Measurements from ENCODE around the gene LRP1B. TPM values are rescaled to one million over a fixed set of nuclear protein-coding genes. Genes with fewer than 3 reads are reported as not detected.

Gene LRP1B
- total and polyA plus RNA-seq, 2 donors (not counting 1 experiment from before 2014, with no cell fraction given): under 0.01 to 0.01 TPM

- peak; percentile 3 to 28 for DNase-seq (ENCODE audit: low read depth in 2 of 2)
- H2AFZ ChIP-seq (ENCODE audit: low read length): no peak overlapping the region
- no peaks in the 10 kb centered on the region for H3K4me1 ChIP-seq (ENCODE audit: control insufficient read depth, extremely low read depth, insufficient read depth, low read length)
- H4K20me1 ChIP-seq (ENCODE audit: control insufficient read depth, extremely low read depth, insufficient read depth, low read length): no peaks in the 10 kb centered on the region
- no peaks in the 10 kb centered on the region for H3K9me3 ChIP-seq (ENCODE audit: control insufficient read depth, insufficient read depth, low read depth, low read length)
- no peaks in the 10 kb centered on the region for H3K27me3 ChIP-seq (ENCODE audit: control insufficient read depth, insufficient read depth, low read length)
- H3K79me2 ChIP-seq (ENCODE audit: control insufficient read depth, insufficient read depth, low read length): no peaks in the 10 kb centered on the region
- H3K36me3 ChIP-seq (ENCODE audit: control insufficient read depth, insufficient read depth, low read length): no peaks in the 10 kb centered on the region
- no peak overlapping the region for H3K4me3 ChIP-seq (replicated peaks in 1 of 4; ENCODE audit: control extremely low read depth in 1 of 4, insufficient read depth in 1 of 4, low read depth in 3 of 4, low read length in 4 of 4)
- H3K4me2 ChIP-seq (ENCODE audit: extremely low read depth, insufficient read depth, low read length): no peak overlapping the region
- no peak for TF ChIP-seq EZH2 (IDR thresholded peaks at IDR 0.05; ENCODE audit: low read length, missing control alignments)
- TF ChIP-seq, protein P1, sequence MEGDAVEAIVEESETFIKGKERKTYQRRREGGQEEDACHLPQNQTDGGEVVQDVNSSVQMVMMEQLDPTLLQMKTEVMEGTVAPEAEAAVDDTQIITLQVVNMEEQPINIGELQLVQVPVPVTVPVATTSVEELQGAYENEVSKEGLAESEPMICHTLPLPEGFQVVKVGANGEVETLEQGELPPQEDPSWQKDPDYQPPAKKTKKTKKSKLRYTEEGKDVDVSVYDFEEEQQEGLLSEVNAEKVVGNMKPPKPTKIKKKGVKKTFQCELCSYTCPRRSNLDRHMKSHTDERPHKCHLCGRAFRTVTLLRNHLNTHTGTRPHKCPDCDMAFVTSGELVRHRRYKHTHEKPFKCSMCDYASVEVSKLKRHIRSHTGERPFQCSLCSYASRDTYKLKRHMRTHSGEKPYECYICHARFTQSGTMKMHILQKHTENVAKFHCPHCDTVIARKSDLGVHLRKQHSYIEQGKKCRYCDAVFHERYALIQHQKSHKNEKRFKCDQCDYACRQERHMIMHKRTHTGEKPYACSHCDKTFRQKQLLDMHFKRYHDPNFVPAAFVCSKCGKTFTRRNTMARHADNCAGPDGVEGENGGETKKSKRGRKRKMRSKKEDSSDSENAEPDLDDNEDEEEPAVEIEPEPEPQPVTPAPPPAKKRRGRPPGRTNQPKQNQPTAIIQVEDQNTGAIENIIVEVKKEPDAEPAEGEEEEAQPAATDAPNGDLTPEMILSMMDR (conservative IDR thresholded peaks at IDR 0.05 in 1 of 2, IDR thresholded peaks at IDR 0.05 in 1 of 2; ENCODE audit: low read depth in 1 of 2, low read length in 2 of 2): no peak
- no peak overlapping the region for H3K9ac ChIP-seq (ENCODE audit: insufficient read depth, low read length)
- no peak overlapping the region for H3K27ac ChIP-seq (ENCODE audit: insufficient read depth, low read length)
Observed at GRCh38 chr2:141595316-141595920, 535.4 kb downstream of the LRP1B start.

DNA sequence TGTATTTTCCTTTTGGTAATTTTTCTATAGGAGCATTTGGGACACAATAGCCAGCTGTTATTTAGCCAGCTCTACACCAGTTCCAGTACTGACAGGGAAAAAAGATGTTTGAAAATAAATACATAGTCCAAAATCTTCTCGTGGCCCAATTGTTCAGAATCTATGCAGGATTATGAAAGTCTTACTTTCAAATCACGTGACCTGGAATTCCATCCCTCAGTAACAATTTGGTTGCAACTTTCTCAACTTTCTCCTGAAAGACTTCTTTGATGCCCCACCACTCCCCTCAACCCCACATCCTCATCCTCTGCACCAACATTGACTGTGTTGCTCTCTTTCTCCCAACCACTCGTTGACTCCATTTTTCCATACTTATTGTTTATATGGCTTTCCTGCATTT lies 539.0 kb downstream of the LRP1B start:
- DNase-seq (ENCODE audit: low read depth in 2 of 2): no peak
- no peaks in the 10 kb centered on the region for H4K20me1 ChIP-seq (ENCODE audit: control insufficient read depth, extremely low read depth, insufficient read depth, low read length)
- no peaks in the 10 kb centered on the region for H3K79me2 ChIP-seq (ENCODE audit: control insufficient read depth, insufficient read depth, low read length)
- H3K9me3 ChIP-seq (ENCODE audit: control insufficient read depth, insufficient read depth, low read depth, low read length): no peaks in the 10 kb centered on the region
- no peak overlapping the region for H3K4me3 ChIP-seq (replicated peaks in 1 of 4; ENCODE audit: control extremely low read depth in 1 of 4, insufficient read depth in 1 of 4, low read depth in 3 of 4, low read length in 4 of 4)
- no peak overlapping the region for H3K27ac ChIP-seq (ENCODE audit: insufficient read depth, low read length)
- no peak overlapping the region for H3K4me2 ChIP-seq (ENCODE audit: extremely low read depth, insufficient read depth, low read length)
- TF ChIP-seq, protein P1 (conservative IDR thresholded peaks at IDR 0.05 in 1 of 2, IDR thresholded peaks at IDR 0.05 in 1 of 2; ENCODE audit: low read depth in 1 of 2, low read length in 2 of 2): no peak
- TF ChIP-seq EZH2 (IDR thresholded peaks at IDR 0.05; ENCODE audit: low read length, missing control alignments): no peak
- no peak overlapping the region for H3K9ac ChIP-seq (ENCODE audit: insufficient read depth, low read length)
- no peaks in the 10 kb centered on the region for H3K27me3 ChIP-seq (ENCODE audit: control insufficient read depth, insufficient read depth, low read length)
- no peak overlapping the region for H2AFZ ChIP-seq (ENCODE audit: low read length)
- H3K4me1 ChIP-seq (ENCODE audit: control insufficient read depth, extremely low read depth, insufficient read depth, low read length): no peaks in the 10 kb centered on the region
- H3K36me3 ChIP-seq (ENCODE audit: control insufficient read depth, insufficient read depth, low read length): no peaks in the 10 kb centered on the region

- Histone ChIP-seq H3K4me2 (ENCODE audit: extremely low read depth, insufficient read depth, low read length) (no peak overlapping the region), H3K4me1 (ENCODE audit: control insufficient read depth, extremely low read depth, insufficient read depth, low read length) (no peaks in the 10 kb centered on the region), H3K27me3 (ENCODE audit: control insufficient read depth, insufficient read depth, low read length) (no peaks in the 10 kb centered on the region), H3K27ac (ENCODE audit: insufficient read depth, low read length) (no peak overlapping the region), H4K20me1 (ENCODE audit: control insufficient read depth, extremely low read depth, insufficient read depth, low read length) (no peaks in the 10 kb centered on the region), H3K9ac (ENCODE audit: insufficient read depth, low read length) (no peak overlapping the region), H3K9me3 (ENCODE audit: control insufficient read depth, insufficient read depth, low read depth, low read length) (no peaks in the 10 kb centered on the region), H3K79me2 (ENCODE audit: control insufficient read depth, insufficient read depth, low read length) (no peaks in the 10 kb centered on the region), H2AFZ (ENCODE audit: low read length) (no peak overlapping the region), H3K36me3 (ENCODE audit: control insufficient read depth, insufficient read depth, low read length) (no peaks in the 10 kb centered on the region), H3K4me3 (replicated peaks in 1 of 4; ENCODE audit: control extremely low read depth in 1 of 4, insufficient read depth in 1 of 4, low read depth in 3 of 4, low read length in 4 of 4) (no peak overlapping the region)
- no peak for DNase-seq (ENCODE audit: low read depth in 2 of 2)
- TF ChIP-seq, protein P1 (conservative IDR thresholded peaks at IDR 0.05 in 1 of 2, IDR thresholded peaks at IDR 0.05 in 1 of 2; ENCODE audit: low read depth in 1 of 2, low read length in 2 of 2): no peak
- no peak for TF ChIP-seq EZH2 (IDR thresholded peaks at IDR 0.05; ENCODE audit: low read length, missing control alignments)
Observed at GRCh38 chr2:141590620-141591019, 540.2 kb downstream of the LRP1B start.

All from fibroblast of lung (primary cell).